CD14-positive monocyte (primary cell): ENCODE results near the gene UNKL. TPM values are rescaled to one million over a fixed set of nuclear protein-coding genes. Genes with fewer than 3 reads are reported as not detected.

Source experiments
- DNase-seq, 3 donors: peaks; one replicate each; pipeline ENCODE4 v3.0.0-alpha.2; 2011 to 2022
- H2AFZ ChIP-seq: 2 replicates; pipeline ENCODE4 v1.6.0; 2012; ENCODE audit warnings: mild to moderate bottlenecking, low read depth, low read length, inconsistent platforms; ENCODE audit not compliant: insufficient read depth, poor library complexity, severe bottlenecking
- H3K27ac ChIP-seq, 2 donors: 1 replicate in 1 of 2; 2 replicates in 1 of 2; pipeline ENCODE4 v1.5.1; 2012 to 2013; ENCODE audit warnings: low read length in 2 of 2, control low read depth in 1 of 2, inconsistent platforms in 1 of 2, low read depth in 1 of 2, mild to moderate bottlenecking in 1 of 2
- H3K27me3 ChIP-seq, 2 donors: one replicate each; pipeline versions ENCODE4 v1.6.0 to v1.6.1; 2011 to 2013; ENCODE audit warnings: low read length in 2 of 2; ENCODE audit not compliant: control insufficient read depth in 2 of 2, insufficient read depth in 2 of 2
- H3K36me3 ChIP-seq, 2 donors: replicated peaks in 1 of 2; 1 replicate in 1 of 2; 2 replicates in 1 of 2; pipeline versions ENCODE4 v1.5.1 to v1.6.1; 2012 to 2013; ENCODE audit warnings: low read length in 2 of 2, control low read depth in 1 of 2, inconsistent platforms in 1 of 2, mild to moderate bottlenecking in 1 of 2; ENCODE audit not compliant: insufficient read depth in 2 of 2, control insufficient read depth in 1 of 2
- H3K4me1 ChIP-seq, 2 donors: 1 replicate in 1 of 2; 2 replicates in 1 of 2; pipeline versions ENCODE4 v1.5.1 to v1.6.1; 2012 to 2013; ENCODE audit warnings: low read length in 2 of 2, control low read depth in 1 of 2, inconsistent platforms in 1 of 2, mild to moderate bottlenecking in 1 of 2, moderate library complexity in 1 of 2; ENCODE audit not compliant: insufficient read depth in 2 of 2, control insufficient read depth in 1 of 2
- H3K4me2 ChIP-seq: replicated peaks from 2 replicates; pipeline ENCODE3; 2012; ENCODE audit warnings: low read length, moderate library complexity, mild to moderate bottlenecking; ENCODE audit not compliant: poor library complexity, severe bottlenecking; ENCODE audit errors: extremely low read depth
- H3K4me3 ChIP-seq, 3 experiments: fragments of 200-600 bp in 1 of 3; sonication (generic) in 1 of 3; replicated peaks in 1 of 3; 1 replicate in 2 of 3; 2 replicates in 1 of 3; pipeline ENCODE4 v1.5.1; 2011 to 2013; ENCODE audit warnings: low read length in 3 of 3, mild to moderate bottlenecking in 3 of 3, control low read depth in 2 of 3, low read depth in 2 of 3, inconsistent platforms in 1 of 3, moderate library complexity in 1 of 3
- H3K79me2 ChIP-seq: 2 replicates; pipeline ENCODE4 v1.6.0; 2012; ENCODE audit warnings: mild to moderate bottlenecking, control low read depth, inconsistent platforms, low read length, moderate library complexity; ENCODE audit not compliant: insufficient read depth
- H3K9ac ChIP-seq: 2 replicates; pipeline ENCODE4 v1.6.0; 2017; ENCODE audit warnings: low read length, mild to moderate bottlenecking; ENCODE audit not compliant: insufficient read depth, poor library complexity, severe bottlenecking
- H3K9me3 ChIP-seq, 2 donors: replicated peaks in 1 of 2; 1 replicate in 1 of 2; 2 replicates in 1 of 2; pipeline versions ENCODE4 v1.5.1 to v1.6.1; 2012 to 2013; ENCODE audit warnings: low read length in 2 of 2, control low read depth in 1 of 2; ENCODE audit not compliant: control insufficient read depth in 1 of 2, insufficient read depth in 1 of 2
- H4K20me1 ChIP-seq: 2 replicates; pipeline ENCODE4 v1.6.0; 2012; ENCODE audit warnings: mild to moderate bottlenecking, low read length, control low read depth, moderate library complexity; ENCODE audit not compliant: insufficient read depth
- H3K27ac Mint-ChIP-seq, 7 donors: one replicate each; pipeline ENCODE4 v1.8.0; 2020; ENCODE audit warnings: mild to moderate bottlenecking in 7 of 7, mixed read lengths in 7 of 7, moderate library complexity in 6 of 7, inconsistent platforms in 2 of 7
- H3K27me3 Mint-ChIP-seq, 3 donors: one replicate each; pipeline ENCODE4 v1.8.0; 2021 to 2022; ENCODE audit warnings: low read depth in 3 of 3, mild to moderate bottlenecking in 3 of 3, mixed read lengths in 3 of 3, moderate library complexity in 3 of 3, inconsistent platforms in 1 of 3
- H3K36me3 Mint-ChIP-seq, 2 donors: one replicate each; pipeline ENCODE4 v1.8.0; 2020; ENCODE audit warnings: mixed read lengths in 2 of 2, inconsistent platforms in 1 of 2, mild to moderate bottlenecking in 1 of 2
- H3K4me1 Mint-ChIP-seq: one replicate; pipeline ENCODE4 v1.8.0; 2020; ENCODE audit warnings: mild to moderate bottlenecking, mixed read lengths
- H3K4me3 Mint-ChIP-seq, 2 donors: one replicate each; pipeline ENCODE4 v1.8.0; 2020; ENCODE audit warnings: mild to moderate bottlenecking in 2 of 2, mixed read lengths in 2 of 2, moderate library complexity in 1 of 2
- H3K9me3 Mint-ChIP-seq, 7 donors: one replicate each; pipeline ENCODE4 v1.8.0; 2020 to 2022; ENCODE audit warnings: mixed read lengths in 7 of 7, mild to moderate bottlenecking in 6 of 7, moderate library complexity in 6 of 7, inconsistent platforms in 2 of 7
- WGBS: methylation state at CpG from one replicate; pipeline ENCODE4 v1.1.5; 2013; ENCODE audit warnings: missing lambda C conversion rate; ENCODE audit not compliant: insufficient coverage; 5-methylcytosine and 5-hydroxymethylcytosine counted together
- intact Hi-C, 2 donors: fragments of 100-400 bp; cut with micrococcal nuclease; formaldehyde crosslinking; loops; one replicate each; pipeline versions ENCODE4 v1.15.0 to v1.15.1; 2023
- polyA plus RNA-seq, 3 donors: library from polyadenylated mRNA; depleted of rRNA in 1 of 3; unstranded in 2 of 3; stranded (reverse) in 1 of 3; fragments of 300-500 nt in 2 of 3; fragments of >200 nt in 1 of 3; fragmentation: Illumina TruSeq in 2 of 3; gene quantifications; 1 replicate in 2 of 3; 2 replicates in 1 of 3; pipeline ENCODE4 v1.2.3, GENCODE V29; 2012 to 2021
- TF ChIP-seq, protein P1 (sequence below): fragments of 200-600 bp; IDR thresholded peaks from one replicate; pipeline ENCODE4 v1.8.0; 2022; ENCODE audit warnings: antibody characterized with exemption, mild to moderate bottlenecking

Gene UNKL
- polyA plus RNA-seq, 3 donors = 1.2 to 19.9 (median 2.2) TPM

DNA sequence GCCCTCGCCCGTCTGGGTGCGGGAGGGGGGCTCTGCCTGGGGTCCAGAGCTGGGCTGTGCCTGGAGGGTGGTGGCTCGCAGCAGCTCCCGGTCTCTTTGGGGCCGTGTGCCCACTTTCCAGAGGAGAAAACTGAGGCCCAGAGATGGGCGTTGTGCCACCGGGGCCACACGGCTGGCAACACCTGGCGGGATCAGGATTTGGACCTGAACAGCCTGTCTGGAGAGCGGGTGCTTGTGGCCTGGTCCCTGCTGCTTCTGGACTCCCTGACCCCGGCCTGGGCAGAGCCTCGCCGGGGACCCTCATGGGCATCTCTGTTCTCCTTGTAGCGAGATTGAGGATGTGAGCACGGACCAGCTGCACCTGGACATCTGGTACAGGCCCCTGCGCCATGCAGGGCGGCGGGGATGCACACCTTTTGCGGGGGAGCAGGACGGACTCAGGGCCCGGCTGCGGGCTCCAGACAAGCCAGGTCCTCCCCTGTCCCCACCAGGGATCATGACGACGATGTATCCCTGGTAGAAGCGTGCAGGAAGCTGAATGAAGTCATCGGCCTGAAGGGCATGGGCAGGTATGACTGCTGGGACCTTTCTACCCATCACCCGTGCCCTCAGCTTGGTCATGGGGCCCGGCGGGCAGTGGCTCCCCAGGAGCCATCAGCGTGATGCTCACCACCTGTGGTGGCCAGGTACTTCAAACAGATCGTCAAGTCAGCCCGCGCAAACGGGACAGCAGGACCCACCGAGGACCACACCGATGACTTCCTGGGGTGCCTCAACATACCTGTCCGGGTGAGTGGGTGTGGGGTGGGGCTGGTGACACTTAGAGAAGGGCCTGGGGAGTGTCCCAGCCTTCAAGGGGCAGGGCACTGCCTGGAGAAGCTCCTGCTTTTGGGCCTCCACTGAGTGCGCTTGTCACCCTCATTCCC lies 72.7 kb downstream of the UNKL start:
- H3K4me3 ChIP-seq = no peak overlapping the region
- intact Hi-C loops = no loop called here
- WGBS = 82% methylated on average over 35 of the region's 39 CpGs
- peak overlapping the region; percentile 66 for H3K4me2 ChIP-seq
- H3K9ac ChIP-seq = no peak overlapping the region
- H3K9me3 Mint-ChIP-seq = no peaks in the 10 kb centered on the region
- H3K36me3 Mint-ChIP-seq = no peaks in the 10 kb centered on the region
- H2AFZ ChIP-seq = peak overlapping the region; percentile 41
- no peaks in the 10 kb centered on the region for H3K79me2 ChIP-seq
- H3K27me3 Mint-ChIP-seq = peaks cover 7 to 18% (median 10%) of the 10 kb centered on the region in 3 donors
- H3K36me3 ChIP-seq = no peaks in the 10 kb centered on the region
- no peak overlapping the region for H3K27ac ChIP-seq
- peaks cover 12 to 17% of the 10 kb centered on the region in 2 donors for H3K4me1 ChIP-seq
- H4K20me1 ChIP-seq = no peaks in the 10 kb centered on the region
- no peak overlapping the region for H3K4me3 Mint-ChIP-seq
- peaks cover 0 to 3% of the 10 kb centered on the region in 2 donors for H3K27me3 ChIP-seq
- TF ChIP-seq, protein P1, sequence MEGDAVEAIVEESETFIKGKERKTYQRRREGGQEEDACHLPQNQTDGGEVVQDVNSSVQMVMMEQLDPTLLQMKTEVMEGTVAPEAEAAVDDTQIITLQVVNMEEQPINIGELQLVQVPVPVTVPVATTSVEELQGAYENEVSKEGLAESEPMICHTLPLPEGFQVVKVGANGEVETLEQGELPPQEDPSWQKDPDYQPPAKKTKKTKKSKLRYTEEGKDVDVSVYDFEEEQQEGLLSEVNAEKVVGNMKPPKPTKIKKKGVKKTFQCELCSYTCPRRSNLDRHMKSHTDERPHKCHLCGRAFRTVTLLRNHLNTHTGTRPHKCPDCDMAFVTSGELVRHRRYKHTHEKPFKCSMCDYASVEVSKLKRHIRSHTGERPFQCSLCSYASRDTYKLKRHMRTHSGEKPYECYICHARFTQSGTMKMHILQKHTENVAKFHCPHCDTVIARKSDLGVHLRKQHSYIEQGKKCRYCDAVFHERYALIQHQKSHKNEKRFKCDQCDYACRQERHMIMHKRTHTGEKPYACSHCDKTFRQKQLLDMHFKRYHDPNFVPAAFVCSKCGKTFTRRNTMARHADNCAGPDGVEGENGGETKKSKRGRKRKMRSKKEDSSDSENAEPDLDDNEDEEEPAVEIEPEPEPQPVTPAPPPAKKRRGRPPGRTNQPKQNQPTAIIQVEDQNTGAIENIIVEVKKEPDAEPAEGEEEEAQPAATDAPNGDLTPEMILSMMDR = no peak
- no peaks in the 10 kb centered on the region for H3K9me3 ChIP-seq
- peaks cover 12% of the 10 kb centered on the region for H3K4me1 Mint-ChIP-seq
- peak overlapping the region in 1 of 7 donors; percentile 31 for H3K27ac Mint-ChIP-seq
- no peak for DNase-seq

DNA sequence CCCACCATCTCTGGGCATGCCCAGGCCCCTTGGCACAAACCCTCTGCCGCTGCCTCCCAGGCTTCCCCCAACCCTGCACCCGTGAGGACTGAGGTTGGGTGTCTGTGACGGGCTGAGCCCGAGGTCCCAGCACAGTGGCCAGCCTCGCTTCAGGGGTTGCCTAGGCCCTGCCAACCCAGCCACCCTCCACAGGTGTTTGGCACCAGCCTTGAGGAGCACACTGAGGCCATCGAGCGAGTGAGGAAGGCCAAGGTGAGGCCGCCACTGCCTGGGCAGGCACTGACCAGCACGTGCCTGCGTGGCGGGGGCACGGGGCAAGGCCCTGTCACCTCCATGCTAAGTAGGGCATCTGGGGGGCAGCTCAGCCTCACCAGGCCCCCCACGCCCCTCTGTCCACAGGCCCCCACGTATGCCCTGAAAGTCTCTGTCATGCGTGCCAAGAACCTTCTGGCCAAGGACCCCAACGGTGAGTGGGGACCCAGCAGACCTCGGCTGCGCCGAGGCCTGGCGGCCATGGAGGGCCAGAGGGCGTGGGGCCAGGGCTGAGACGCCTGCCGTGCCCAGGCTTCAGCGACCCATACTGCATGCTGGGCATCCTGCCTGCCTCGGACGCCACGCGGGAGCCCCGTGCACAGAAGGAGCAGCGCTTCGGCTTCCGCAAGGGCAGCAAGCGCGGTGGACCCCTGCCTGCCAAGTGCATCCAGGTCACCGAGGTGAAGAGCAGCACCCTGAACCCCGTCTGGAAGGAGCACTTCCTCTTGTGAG lies 73.6 kb downstream of the UNKL start:
- WGBS = 85% methylated on average over 35 of the region's 36 CpGs
- Mint-ChIP-seq H3K27ac (no peak overlapping the region), H3K9me3 (no peaks in the 10 kb centered on the region), H3K4me1 (peaks cover 12% of the 10 kb centered on the region), H3K4me3 (no peak overlapping the region), H3K27me3 (peaks cover 15 to 27% (median 15%) of the 10 kb centered on the region in 3 donors), H3K36me3 (no peaks in the 10 kb centered on the region)
- Histone ChIP-seq H3K4me1 (peaks cover 12 to 17% of the 10 kb centered on the region in 2 donors), H3K79me2 (no peaks in the 10 kb centered on the region), H3K36me3 (no peaks in the 10 kb centered on the region), H2AFZ (no peak overlapping the region), H3K27ac (no peak overlapping the region), H3K4me3 (no peak overlapping the region), H3K9ac (no peak overlapping the region), H3K27me3 (peaks cover 0 to 11% of the 10 kb centered on the region in 2 donors), H3K9me3 (no peaks in the 10 kb centered on the region), H3K4me2 (no peak overlapping the region), H4K20me1 (no peaks in the 10 kb centered on the region)
- no peak for DNase-seq
- intact Hi-C loops = no loop called here
- TF ChIP-seq, protein P1 = no peak
